SK-N-SH (cell line): ENCODE data around the gene MYOM1. TPM values are rescaled to one million over a fixed set of nuclear protein-coding genes. Genes with fewer than 3 reads are reported as not detected.

Experiments used
- CTCF ChIA-PET: fragments of 300-600, 350-600 bp; formaldehyde crosslinking; extraction: SDS; loops from one replicate; lab custom pipeline; 2021; lab: Yijun Ruan, JAX
- POLR2A ChIA-PET: fragments of 350-600 bp; sonication (Branson Sonifier 250); formaldehyde crosslinking; extraction: SDS; loops from one replicate; lab custom pipeline; 2020; ENCODE audit warnings: antibody characterized with exemption, inconsistent platforms; lab: Yijun Ruan, JAX
- DNase-seq: peaks from one replicate; pipeline ENCODE4 v3.0.0; 2012
- H2AFZ ChIP-seq: fragments of 200-600 bp; sonication (generic); 2 replicates; pipeline ENCODE4 v1.8.1; 2016; ENCODE audit warnings: antibody characterized with exemption, mild to moderate bottlenecking, low read depth
- H3F3A ChIP-seq: fragments of 200-600 bp; sonication (generic); replicated peaks from 2 replicates; pipeline ENCODE3; 2016; ENCODE audit warnings: antibody characterized with exemption, mild to moderate bottlenecking; ENCODE audit not compliant: insufficient read depth
- H3K27ac ChIP-seq, 2 experiments: fragments of 200-500 bp in 1 of 2; fragments of 200-600 bp in 1 of 2; sonication (Bioruptor generic) in 1 of 2; sonication (generic), shearing (Covaris generic) in 1 of 2; 2 replicates each; pipeline versions ENCODE4 v1.5.1 to v1.6.1; 2014 to 2016; ENCODE audit warnings: low read depth in 2 of 2, inconsistent platforms in 1 of 2, low read length in 1 of 2, mild to moderate bottlenecking in 1 of 2, mixed read lengths in 1 of 2
- H3K27me3 ChIP-seq: fragments of 200-600 bp; sonication (generic), shearing (Covaris generic); 2 replicates; pipeline ENCODE4 v1.6.1; 2016; ENCODE audit warnings: mixed run types; ENCODE audit not compliant: insufficient read depth
- H3K36me3 ChIP-seq, 2 experiments: fragments of 200-500 bp in 1 of 2; fragments of 200-600 bp in 1 of 2; sonication (Bioruptor generic) in 1 of 2; sonication (generic) in 1 of 2; replicated peaks in 1 of 2; 2 replicates each; pipeline versions ENCODE3 to v1.5.1; 2014 to 2016; ENCODE audit warnings: low read length in 1 of 2, mild to moderate bottlenecking in 1 of 2; ENCODE audit not compliant: insufficient read depth in 2 of 2, control insufficient read depth in 1 of 2
- H3K4me1 ChIP-seq, 2 experiments: fragments of 200-500 bp in 1 of 2; fragments of 200-600 bp in 1 of 2; sonication (Bioruptor generic) in 1 of 2; sonication (generic), shearing (Covaris generic) in 1 of 2; 2 replicates each; pipeline versions ENCODE4 v1.5.1 to v1.6.1; 2014 to 2016; ENCODE audit warnings: low read depth in 1 of 2, low read length in 1 of 2, mixed run types in 1 of 2; ENCODE audit not compliant: insufficient read depth in 2 of 2, control insufficient read depth in 1 of 2
- H3K4me2 ChIP-seq: fragments of 200-600 bp; sonication (generic), shearing (Covaris generic); 2 replicates; pipeline ENCODE4 v1.6.1; 2017; ENCODE audit warnings: mixed run types
- H3K4me3 ChIP-seq, 2 experiments: fragments of 200-500 bp in 1 of 2; fragments of 200-600 bp in 1 of 2; sonication (Bioruptor generic) in 1 of 2; sonication (generic), shearing (Covaris generic) in 1 of 2; 2 replicates each; pipeline versions ENCODE4 v1.5.1 to v1.8.1; 2014 to 2016; ENCODE audit warnings: low read depth in 2 of 2, inconsistent platforms in 1 of 2, low read length in 1 of 2, mild to moderate bottlenecking in 1 of 2, mixed read lengths in 1 of 2, moderate library complexity in 1 of 2
- H3K79me2 ChIP-seq: fragments of 200-600 bp; sonication (generic); 2 replicates; pipeline ENCODE4 v1.8.1; 2017; ENCODE audit warnings: mild to moderate bottlenecking; ENCODE audit not compliant: insufficient read depth
- H3K9ac ChIP-seq: fragments of 200-600 bp; sonication (generic); 2 replicates; pipeline ENCODE4 v1.6.1; 2017; ENCODE audit warnings: mixed run types
- H3K9me2 ChIP-seq: fragments of 200-600 bp; sonication (generic); 2 replicates; pipeline ENCODE4 v1.6.1; 2017; ENCODE audit warnings: mixed run types
- H3K9me3 ChIP-seq: fragments of 200-600 bp; sonication (generic); 2 replicates; pipeline ENCODE4 v1.6.1; 2017; ENCODE audit warnings: mixed run types, mild to moderate bottlenecking, moderate library complexity
- H4K20me1 ChIP-seq: fragments of 200-600 bp; sonication (generic); 2 replicates; pipeline ENCODE4 v1.6.1; 2017; ENCODE audit warnings: mild to moderate bottlenecking, mixed run types; ENCODE audit not compliant: insufficient read depth
- ELF1 ChIP-seq: IDR thresholded peaks from 2 replicates; pipeline ENCODE4 v1.4.0; 2012
- FOXM1 ChIP-seq: IDR thresholded peaks from 2 replicates; pipeline ENCODE4 v1.4.0; 2012; ENCODE audit warnings: low read depth, mild to moderate bottlenecking
- MEF2A ChIP-seq: IDR thresholded peaks from 2 replicates; pipeline ENCODE4 v1.4.0; 2012; ENCODE audit warnings: low read depth, borderline replicate concordance
- NFIC ChIP-seq: IDR thresholded peaks from 2 replicates; pipeline ENCODE4 v1.4.0; 2012; ENCODE audit warnings: borderline replicate concordance
- RCOR1 ChIP-seq: fragments of 150-350 bp; IDR thresholded peaks from 2 replicates; pipeline ENCODE4 v1.6.1; 2017; ENCODE audit warnings: antibody characterized with exemption, low read length
- RXRA ChIP-seq: IDR thresholded peaks from 2 replicates; pipeline ENCODE4 v1.4.0; 2012; ENCODE audit warnings: low read depth, mild to moderate bottlenecking, borderline replicate concordance
- SMC3 ChIP-seq: IDR thresholded peaks from 2 replicates; pipeline ENCODE4 v1.6.1; 2012; ENCODE audit warnings: low read depth, low read length, improper control_type of control experiment
- TEAD4 ChIP-seq: IDR thresholded peaks from 2 replicates; pipeline ENCODE4 v1.4.0; 2012; ENCODE audit warnings: mild to moderate bottlenecking, borderline replicate concordance; ENCODE audit not compliant: insufficient read depth
- WGBS: methylation state at CpG from one replicate; pipeline ENCODE4 v1.1.6; 2017; ENCODE audit warnings: low lambda C conversion rate; 5-methylcytosine and 5-hydroxymethylcytosine counted together
- polyA plus RNA-seq, 3 experiments: library from polyadenylated mRNA; depleted of rRNA; stranded (reverse); fragments of >200 nt; gene quantifications; 2 replicates each; pipeline ENCODE4 v1.2.3, GENCODE V29; 2012
- TF ChIP-seq, protein P1 (sequence below): IDR thresholded peaks from 2 replicates; pipeline ENCODE4 v1.4.0; 2012; ENCODE audit warnings: low read depth, borderline replicate concordance
- TF ChIP-seq, protein P2 (sequence below): IDR thresholded peaks from 2 replicates; pipeline ENCODE4 v1.6.1; 2012; ENCODE audit warnings: mild to moderate bottlenecking, low read depth, low read length, moderate library complexity

Gene MYOM1
- polyA plus RNA-seq, 1 of the 3 experiments (the other 2 are of a cell fraction), result 0.07 TPM

DNA sequence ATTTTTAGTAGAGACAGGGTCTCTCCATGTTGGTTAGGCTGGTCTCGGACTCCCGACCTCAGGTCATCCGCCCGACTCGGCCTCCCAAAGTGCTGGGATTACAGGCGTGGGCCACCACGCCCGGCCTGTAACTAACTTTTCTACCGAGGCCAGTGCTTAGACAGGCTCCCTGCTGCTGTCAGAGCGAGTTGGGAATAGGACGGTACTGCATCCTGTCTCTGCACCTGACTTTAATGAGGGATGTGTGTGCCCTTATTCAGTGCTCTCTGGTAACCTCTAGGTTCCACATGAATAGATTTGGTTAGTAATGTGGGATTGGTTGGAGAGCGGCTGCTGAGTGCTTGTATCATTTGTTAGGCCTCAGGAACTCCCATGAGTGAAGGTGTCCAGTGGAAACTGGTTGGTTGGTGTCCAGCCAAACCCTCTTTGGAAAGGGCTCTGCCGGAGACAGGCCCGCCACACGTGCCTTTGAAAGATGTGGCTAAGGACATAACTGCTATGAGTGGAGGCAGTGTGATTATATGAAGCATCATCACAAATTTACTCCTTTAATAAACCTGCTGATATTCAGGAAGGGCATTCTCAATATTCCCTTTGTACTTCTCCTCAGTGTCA, 36.6 kb downstream of the MYOM1 start:
- H3K36me3 ChIP-seq, result no peaks in the 10 kb centered on the region
- no peak overlapping the region for H3K9ac ChIP-seq
- H4K20me1 ChIP-seq, result no peaks in the 10 kb centered on the region
- H3K9me3 ChIP-seq, result no peaks in the 10 kb centered on the region
- H3K27me3 ChIP-seq, result no peaks in the 10 kb centered on the region
- no peak for DNase-seq
- no peaks in the 10 kb centered on the region for H3K4me1 ChIP-seq
- no peak overlapping the region for H3K4me2 ChIP-seq
- WGBS, result 94% methylated on average over 15 of the region's 15 CpGs
- H2AFZ ChIP-seq, result no peak overlapping the region
- no peak overlapping the region for H3K4me3 ChIP-seq
- TF ChIP-seq RCOR1 (no peak), TEAD4 (no peak), ELF1 (no peak), RXRA (no peak)
- TF ChIP-seq, protein P1, sequence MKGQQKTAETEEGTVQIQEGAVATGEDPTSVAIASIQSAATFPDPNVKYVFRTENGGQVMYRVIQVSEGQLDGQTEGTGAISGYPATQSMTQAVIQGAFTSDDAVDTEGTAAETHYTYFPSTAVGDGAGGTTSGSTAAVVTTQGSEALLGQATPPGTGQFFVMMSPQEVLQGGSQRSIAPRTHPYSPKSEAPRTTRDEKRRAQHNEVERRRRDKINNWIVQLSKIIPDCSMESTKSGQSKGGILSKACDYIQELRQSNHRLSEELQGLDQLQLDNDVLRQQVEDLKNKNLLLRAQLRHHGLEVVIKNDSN, result no peak
- TF ChIP-seq, protein P2, sequence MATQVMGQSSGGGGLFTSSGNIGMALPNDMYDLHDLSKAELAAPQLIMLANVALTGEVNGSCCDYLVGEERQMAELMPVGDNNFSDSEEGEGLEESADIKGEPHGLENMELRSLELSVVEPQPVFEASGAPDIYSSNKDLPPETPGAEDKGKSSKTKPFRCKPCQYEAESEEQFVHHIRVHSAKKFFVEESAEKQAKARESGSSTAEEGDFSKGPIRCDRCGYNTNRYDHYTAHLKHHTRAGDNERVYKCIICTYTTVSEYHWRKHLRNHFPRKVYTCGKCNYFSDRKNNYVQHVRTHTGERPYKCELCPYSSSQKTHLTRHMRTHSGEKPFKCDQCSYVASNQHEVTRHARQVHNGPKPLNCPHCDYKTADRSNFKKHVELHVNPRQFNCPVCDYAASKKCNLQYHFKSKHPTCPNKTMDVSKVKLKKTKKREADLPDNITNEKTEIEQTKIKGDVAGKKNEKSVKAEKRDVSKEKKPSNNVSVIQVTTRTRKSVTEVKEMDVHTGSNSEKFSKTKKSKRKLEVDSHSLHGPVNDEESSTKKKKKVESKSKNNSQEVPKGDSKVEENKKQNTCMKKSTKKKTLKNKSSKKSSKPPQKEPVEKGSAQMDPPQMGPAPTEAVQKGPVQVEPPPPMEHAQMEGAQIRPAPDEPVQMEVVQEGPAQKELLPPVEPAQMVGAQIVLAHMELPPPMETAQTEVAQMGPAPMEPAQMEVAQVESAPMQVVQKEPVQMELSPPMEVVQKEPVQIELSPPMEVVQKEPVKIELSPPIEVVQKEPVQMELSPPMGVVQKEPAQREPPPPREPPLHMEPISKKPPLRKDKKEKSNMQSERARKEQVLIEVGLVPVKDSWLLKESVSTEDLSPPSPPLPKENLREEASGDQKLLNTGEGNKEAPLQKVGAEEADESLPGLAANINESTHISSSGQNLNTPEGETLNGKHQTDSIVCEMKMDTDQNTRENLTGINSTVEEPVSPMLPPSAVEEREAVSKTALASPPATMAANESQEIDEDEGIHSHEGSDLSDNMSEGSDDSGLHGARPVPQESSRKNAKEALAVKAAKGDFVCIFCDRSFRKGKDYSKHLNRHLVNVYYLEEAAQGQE, result no peak
- TF ChIP-seq, all 33 proteins: peak for 0
- Histone ChIP-seq H3F3A (no peaks in the 10 kb centered on the region), H3K27ac (no peak overlapping the region), H3K9me2 (no peaks in the 10 kb centered on the region), H3K79me2 (no peaks in the 10 kb centered on the region)
- ChIA-PET POLR2A (no interaction called here), CTCF (no interaction called here)

DNA sequence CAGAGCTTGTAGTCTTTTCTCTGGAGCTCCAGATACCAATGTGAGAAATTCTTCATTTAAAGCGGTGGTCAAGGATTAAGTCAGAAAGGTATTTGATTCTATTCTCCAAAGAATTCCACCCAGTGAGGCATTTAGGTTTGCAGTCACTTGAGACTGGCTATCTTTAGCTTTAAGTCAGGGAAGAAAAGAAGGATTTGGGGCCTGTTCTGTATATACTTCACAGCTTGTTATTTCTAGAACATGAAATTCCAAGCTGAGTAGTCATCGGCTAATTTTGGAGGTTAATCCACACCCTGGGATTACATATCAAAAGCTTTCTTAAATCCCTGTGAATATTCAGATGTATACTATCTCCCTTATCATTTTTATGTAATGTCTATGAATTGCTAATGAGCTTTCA, 39.4 kb downstream of the MYOM1 start:
- no peaks in the 10 kb centered on the region for H3K27me3 ChIP-seq
- no peak overlapping the region for H3K4me3 ChIP-seq
- CTCF ChIA-PET, result interaction anchor here (1.1 to 1.6 kb wide), 4 partner anchors 13 to 118 kb away, joined by 3 to 5 read pairs (median 4); no protein-coding TSS in a partner anchor
- no peak overlapping the region for H2AFZ ChIP-seq
- POLR2A ChIA-PET, result no interaction called here
- no peak overlapping the region for H3K4me2 ChIP-seq
- no peak for DNase-seq
- H3F3A ChIP-seq, result no peaks in the 10 kb centered on the region
- WGBS, result 93% methylated on average over 2 of the region's 2 CpGs
- no peaks in the 10 kb centered on the region for H3K79me2 ChIP-seq
- H3K4me1 ChIP-seq, result no peaks in the 10 kb centered on the region
- H3K9me2 ChIP-seq, result no peaks in the 10 kb centered on the region
- H3K27ac ChIP-seq, result no peak overlapping the region
- TF ChIP-seq NFIC (no peak), FOXM1 (no peak), SMC3 (no peak), MEF2A (no peak)
- TF ChIP-seq, protein P2, result no peak
- H3K9me3 ChIP-seq, result no peaks in the 10 kb centered on the region
- no peak overlapping the region for H3K9ac ChIP-seq
- H4K20me1 ChIP-seq, result no peaks in the 10 kb centered on the region
- no peaks in the 10 kb centered on the region for H3K36me3 ChIP-seq
